H1 (cell line): Measurements from ENCODE around the gene KCNQ2. TPM values are rescaled to one million over a fixed set of nuclear protein-coding genes. Genes with fewer than 3 reads are reported as not detected.

ENCODE experiments used
- CBX8 ChIP-seq: fragments of 300-800, 300-1000 bp; sonication (generic); IDR thresholded peaks from 2 replicates; pipeline ENCODE4 v1.7.1; 2016; ENCODE audit warnings: low read depth, low read length, borderline replicate concordance
- RFX5 ChIP-seq: IDR thresholded peaks from 2 replicates; pipeline ENCODE4 v1.6.1; 2011; ENCODE audit warnings: low read depth, low read length, improper control_type of control experiment, borderline replicate concordance
- RNF2 ChIP-seq: fragments of 200-900, 300-1000 bp; sonication (generic); IDR thresholded peaks from 2 replicates; pipeline ENCODE4 v1.7.1; 2016; ENCODE audit warnings: borderline replicate concordance, low read depth, mild to moderate bottlenecking, antibody characterized with exemption, low read length; ENCODE audit not compliant: poor library complexity, severe bottlenecking; ENCODE audit errors: missing control alignments
- SP4 ChIP-seq: IDR thresholded peaks from 2 replicates; pipeline ENCODE4 v1.6.1; 2012; ENCODE audit warnings: low read length, inconsistent platforms
- TAF1 ChIP-seq: IDR thresholded peaks from 2 replicates; pipeline ENCODE4 v1.6.1; 2011; ENCODE audit warnings: mild to moderate bottlenecking, low read depth, low read length
- ZNF274 ChIP-seq: IDR thresholded peaks from 2 replicates; pipeline ENCODE4 v1.7.0; 2012; ENCODE audit warnings: low read length, borderline replicate concordance; ENCODE audit errors: extremely low read depth
- polyA plus RNA-seq, 7 experiments: library from polyadenylated mRNA; depleted of rRNA in 3 of 7; stranded (reverse) in 5 of 7; unstranded in 2 of 7; fragments of >200 nt in 5 of 7; fragments of 200-250 nt in 2 of 7; gene quantifications; 1 replicate in 5 of 7; 2 replicates in 1 of 7; 4 replicates in 1 of 7; pipeline versions ENCODE4 v1.2.1 to v1.2.3, GENCODE V29; 2011 to 2013; ENCODE audit warnings: missing spikeins in 2 of 7, mixed read lengths in 2 of 7
- total RNA-seq: library from RNA; stranded (reverse); fragmentation: NEBNext Ultra II Directional; extraction: Animal tissue kit (Norgen Biotek cat#: 25700); gene quantifications from 2 replicates; pipeline ENCODE4 v1.2.1, GENCODE V29; 2021
- TF ChIP-seq, protein P1 (sequence below): IDR thresholded peaks from 2 replicates; pipeline ENCODE4 v1.6.1; 2012; ENCODE audit warnings: low read length, inconsistent platforms
- TF ChIP-seq, protein P2 (sequence below): IDR thresholded peaks from 2 replicates; pipeline ENCODE4 v1.6.1; 2011; ENCODE audit warnings: low read depth, mild to moderate bottlenecking, low read length; ENCODE audit not compliant: insufficient read depth

KCNQ2 gene
- total and polyA plus RNA-seq, 2 of the 8 experiments (the other 6 are each of a cell fraction or from before 2014, with no cell fraction given) = 82.6 to 243 TPM

DNA sequence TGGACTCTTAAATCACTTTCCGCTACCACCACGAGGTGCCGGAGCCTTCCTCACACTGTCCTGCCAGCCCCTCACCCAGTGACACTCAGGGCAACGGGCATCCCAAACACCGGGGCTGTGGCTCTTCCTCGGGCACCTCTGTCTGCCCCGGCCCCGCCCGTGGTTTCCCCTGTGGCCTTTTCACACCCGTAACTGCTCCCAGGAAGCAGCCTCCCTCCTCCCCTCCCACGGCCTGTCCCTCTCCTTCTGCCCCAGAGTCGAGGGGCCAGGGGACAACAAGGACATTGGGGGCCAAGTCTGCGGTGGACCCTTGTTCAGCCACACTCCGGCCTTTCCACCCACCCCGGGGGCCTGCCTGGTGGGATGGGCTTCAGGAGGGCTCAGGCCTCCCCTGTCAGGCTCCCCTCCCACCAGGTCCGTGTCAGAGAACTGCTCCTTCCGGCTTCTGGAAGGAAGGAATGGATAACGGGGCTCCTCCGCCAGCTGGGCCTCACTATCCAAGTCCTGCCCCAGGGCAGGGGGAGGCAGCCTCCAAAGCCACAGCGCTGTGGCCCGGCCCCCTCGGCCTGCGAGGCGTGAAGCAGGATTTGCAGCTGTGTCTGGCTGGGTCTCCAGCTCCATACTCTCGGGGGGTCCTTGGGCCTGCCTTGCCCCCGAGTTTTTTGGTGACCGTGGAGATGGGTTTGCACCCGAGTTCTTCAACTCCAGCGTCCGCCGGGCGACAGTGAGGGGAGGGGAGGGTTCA, 56.6 kb downstream of the KCNQ2 start (continued):
- TF ChIP-seq, protein P1, sequence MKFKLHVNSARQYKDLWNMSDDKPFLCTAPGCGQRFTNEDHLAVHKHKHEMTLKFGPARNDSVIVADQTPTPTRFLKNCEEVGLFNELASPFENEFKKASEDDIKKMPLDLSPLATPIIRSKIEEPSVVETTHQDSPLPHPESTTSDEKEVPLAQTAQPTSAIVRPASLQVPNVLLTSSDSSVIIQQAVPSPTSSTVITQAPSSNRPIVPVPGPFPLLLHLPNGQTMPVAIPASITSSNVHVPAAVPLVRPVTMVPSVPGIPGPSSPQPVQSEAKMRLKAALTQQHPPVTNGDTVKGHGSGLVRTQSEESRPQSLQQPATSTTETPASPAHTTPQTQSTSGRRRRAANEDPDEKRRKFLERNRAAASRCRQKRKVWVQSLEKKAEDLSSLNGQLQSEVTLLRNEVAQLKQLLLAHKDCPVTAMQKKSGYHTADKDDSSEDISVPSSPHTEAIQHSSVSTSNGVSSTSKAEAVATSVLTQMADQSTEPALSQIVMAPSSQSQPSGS = no peak
- TF ChIP-seq CBX8 (no peak), ZNF274 (no peak), TAF1 (no peak), RFX5 (no peak), RNF2 (no peak), SP4 (no peak)
- TF ChIP-seq, protein P2, sequence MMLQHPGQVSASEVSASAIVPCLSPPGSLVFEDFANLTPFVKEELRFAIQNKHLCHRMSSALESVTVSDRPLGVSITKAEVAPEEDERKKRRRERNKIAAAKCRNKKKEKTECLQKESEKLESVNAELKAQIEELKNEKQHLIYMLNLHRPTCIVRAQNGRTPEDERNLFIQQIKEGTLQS = no peak
